ENCODE data around the gene FYN.

FYN gene

GRCh38 chr6:111743360-111743759, 129.9 kb downstream of the FYN start:
- DNase-seq: no peak

- no peak for DNase-seq
Measured at GRCh38 chr6:111741177-111741952, 131.9 kb downstream of the FYN start.

GRCh38 chr6:111740506-111740905, 132.7 kb downstream of the FYN start:
- no peak for DNase-seq

- no peak for DNase-seq
Measured at GRCh38 chr6:111739257-111739696, 134.0 kb downstream of the FYN start.

GRCh38 chr6:111738631-111739030, 134.6 kb downstream of the FYN start:
- DNase-seq: no peak

- no peak for DNase-seq
Measured at GRCh38 chr6:111738156-111738555, 135.1 kb downstream of the FYN start.

GRCh38 chr6:111737065-111737521, 136.2 kb downstream of the FYN start:
- DNase-seq: no peak

GRCh38 chr6:111736005-111736608, 137.1 kb downstream of the FYN start:
- no peak for DNase-seq

GRCh38 chr6:111734068-111735061, 138.9 kb downstream of the FYN start:
- DNase-seq: no peak

GRCh38 chr6:111732390-111732789, 140.9 kb downstream of the FYN start:
- no peak for DNase-seq

GRCh38 chr6:111731456-111732195, 141.6 kb downstream of the FYN start:
- no peak for DNase-seq

- no peak for DNase-seq
Measured at GRCh38 chr6:111730864-111731263, 142.4 kb downstream of the FYN start.

GRCh38 chr6:111727802-111728201, 145.4 kb downstream of the FYN start:
- no peak for DNase-seq

GRCh38 chr6:111727041-111727440, 146.2 kb downstream of the FYN start:
- no peak for DNase-seq

GRCh38 chr6:111725446-111726112, 147.7 kb downstream of the FYN start:
- no peak for DNase-seq

- no peak for DNase-seq
Measured at GRCh38 chr6:111724505-111724904, 148.7 kb downstream of the FYN start.

- DNase-seq: no peak
Measured at GRCh38 chr6:111724039-111724438, 149.2 kb downstream of the FYN start.

GRCh38 chr6:111723412-111723970, 149.8 kb downstream of the FYN start:
- DNase-seq: no peak

GRCh38 chr6:111722179-111722731, 151.0 kb downstream of the FYN start:
- no peak for DNase-seq

GRCh38 chr6:111721753-111722154, 151.5 kb downstream of the FYN start:
- DNase-seq: no peak

GRCh38 chr6:111720931-111721496, 152.2 kb downstream of the FYN start:
- no peak for DNase-seq

All from cerebellar nuclear complex (tissue), 1 donor.